ENCODE results near the gene MYOD1.

GRCh38 chr11:17702876-17703275 lies 16.5 kb upstream of the MYOD1 start:
- TF ChIP-seq CTCF (conservative IDR thresholded peaks at IDR 0.05; ENCODE audit: low read depth, low read length), result no peak
- no peak for TF ChIP-seq EZH2 (IDR thresholded peaks at IDR 0.05; ENCODE audit: low read length, unreplicated experiment)
- no peak for TF ChIP-seq EZH2phosphoT487 (IDR thresholded peaks at IDR 0.05; ENCODE audit: borderline replicate concordance, low read length)

All from PC-3 (cell line).